GM19023 (cell line): ENCODE results near the gene PDK1.

Experiments used
- ATAC-seq: cut with Tn5 transposase; IDR thresholded peaks from one replicate; pipeline ENCODE4 v1.9.1; 2021; ENCODE audit warnings: mild to moderate bottlenecking, moderate library complexity; ENCODE audit not compliant: unreplicated experiment

The PDK1 gene

DNA sequence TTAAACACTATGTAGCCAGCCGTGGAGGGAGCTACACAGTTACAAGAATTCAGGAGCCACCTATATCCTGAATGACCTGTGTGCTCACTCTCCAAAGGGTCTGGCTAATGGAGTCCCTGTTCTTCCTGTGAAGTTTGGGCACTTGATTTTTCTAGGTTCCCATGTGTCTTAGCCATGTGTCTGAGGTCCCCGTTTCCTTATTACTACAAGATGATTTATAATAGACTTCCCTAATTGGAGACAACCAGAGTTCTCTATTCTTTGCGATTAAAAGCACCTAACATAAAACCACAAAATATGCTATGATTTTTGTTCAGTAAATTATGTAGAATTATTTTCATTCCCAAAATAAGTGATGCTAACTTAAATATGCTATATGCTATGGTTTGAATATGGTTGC is 83.4 kb downstream of the PDK1 start:
- no peak for ATAC-seq

DNA sequence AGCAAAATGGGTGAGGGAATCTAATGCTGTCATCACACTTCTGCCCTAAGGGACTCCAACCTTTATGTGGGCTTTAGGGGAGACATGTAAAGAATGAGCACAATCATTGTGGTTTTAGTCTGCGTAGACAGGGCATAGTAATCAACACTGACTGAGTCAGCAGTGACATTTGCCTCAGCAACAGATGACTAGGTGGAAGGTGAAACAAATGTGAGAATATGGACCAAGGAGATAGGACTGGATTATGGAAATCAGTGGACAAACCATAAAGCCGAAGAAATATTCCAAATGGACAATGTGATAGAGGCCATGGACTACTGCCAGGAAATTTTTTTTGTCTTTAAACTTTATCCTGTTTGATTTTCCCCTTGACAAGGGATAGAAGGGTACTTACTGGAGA is 83.9 kb downstream of the PDK1 start:
- no peak for ATAC-seq

DNA sequence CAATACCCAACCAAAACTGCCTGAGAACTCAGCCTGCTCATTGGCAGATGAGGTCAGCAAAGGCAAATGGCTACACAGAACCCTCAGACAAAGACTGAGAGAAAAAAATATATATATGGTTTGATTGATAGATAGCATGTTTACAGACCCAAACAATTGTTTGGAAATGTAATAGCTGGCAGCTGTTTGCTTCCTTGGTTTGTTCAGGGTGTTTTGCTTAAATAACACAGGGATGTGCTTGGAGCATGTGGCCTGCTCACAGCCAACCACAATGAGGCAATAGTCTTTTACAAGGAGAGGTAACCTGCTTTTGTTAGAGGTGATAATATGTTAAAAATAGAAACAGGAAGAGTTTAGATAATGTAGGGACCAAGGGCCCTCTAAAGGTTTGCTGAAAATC is 84.5 kb downstream of the PDK1 start:
- no peak for ATAC-seq

DNA sequence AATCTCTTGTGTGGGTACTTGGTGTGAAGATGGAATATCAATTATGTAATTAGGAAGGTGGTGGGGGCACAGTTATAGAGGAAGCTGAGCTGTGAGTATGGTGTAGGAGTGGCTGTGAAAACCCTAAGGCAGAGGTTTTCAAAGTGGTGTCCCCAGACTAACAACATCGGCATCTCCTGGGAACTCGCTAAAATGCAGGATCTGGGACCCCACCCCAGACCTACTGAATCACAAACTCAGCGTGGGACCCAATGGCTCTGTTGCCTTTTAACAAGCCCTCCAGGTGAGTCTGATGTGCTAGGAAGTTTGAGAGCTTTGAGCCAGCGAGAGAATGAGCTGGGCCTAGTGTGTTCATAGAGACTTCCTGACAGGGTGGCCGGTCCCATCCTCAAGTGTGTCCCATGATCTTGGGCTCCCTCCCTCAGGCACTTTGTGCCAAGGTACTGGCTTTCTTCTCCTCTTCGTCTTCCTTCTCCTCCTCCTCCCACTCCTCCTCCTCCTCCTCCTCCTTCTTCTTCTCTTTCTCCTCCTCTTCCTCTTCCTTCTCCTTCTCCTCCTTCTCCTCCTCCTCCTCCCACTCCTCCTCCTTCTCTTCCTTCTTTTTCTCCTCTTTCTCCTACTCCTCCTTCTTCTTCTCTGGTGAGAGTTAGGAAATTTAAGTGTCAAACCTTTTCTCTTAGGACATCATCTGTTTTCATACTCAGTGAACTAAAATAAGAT is 86.6 kb downstream of the PDK1 start:
- no peak for ATAC-seq

DNA sequence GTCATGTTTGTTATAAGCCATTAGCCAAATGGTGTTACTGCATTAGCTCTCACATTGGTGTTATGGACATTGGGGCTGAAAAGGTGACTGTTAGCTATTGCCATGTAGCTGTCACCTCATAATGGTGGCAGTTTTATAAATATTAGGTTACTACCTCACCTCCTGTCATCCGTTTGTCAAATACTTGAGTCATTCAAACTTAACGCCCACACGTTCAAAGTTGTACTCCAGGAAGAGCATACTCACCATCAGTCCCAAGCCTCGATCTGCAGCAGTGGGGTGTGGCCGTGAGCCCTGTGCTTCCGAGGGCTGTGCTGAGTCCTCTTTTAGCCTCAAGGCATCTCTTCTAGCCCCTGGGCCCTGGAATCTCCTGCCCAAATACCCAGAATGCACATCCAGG is 87.3 kb downstream of the PDK1 start:
- no peak for ATAC-seq

DNA sequence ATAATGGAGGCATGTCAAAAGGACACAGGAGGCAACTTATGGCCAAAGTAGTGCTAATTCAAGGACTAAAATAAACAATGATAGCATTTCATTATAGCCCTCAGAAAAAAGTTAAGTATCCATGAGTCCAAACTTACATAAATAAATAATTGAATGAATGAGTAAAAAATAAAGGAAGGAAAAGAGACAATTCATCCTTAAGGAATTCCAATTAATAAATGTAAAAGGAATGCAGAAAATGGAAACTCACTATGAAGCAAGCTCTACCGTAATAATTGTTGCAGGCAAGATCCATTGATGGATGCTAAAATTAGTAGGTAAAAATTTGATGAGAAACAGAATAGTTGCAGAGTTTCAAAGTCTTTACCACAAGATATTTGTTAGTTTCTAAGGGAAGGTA is 91.5 kb downstream of the PDK1 start:
- ATAC-seq = no peak

DNA sequence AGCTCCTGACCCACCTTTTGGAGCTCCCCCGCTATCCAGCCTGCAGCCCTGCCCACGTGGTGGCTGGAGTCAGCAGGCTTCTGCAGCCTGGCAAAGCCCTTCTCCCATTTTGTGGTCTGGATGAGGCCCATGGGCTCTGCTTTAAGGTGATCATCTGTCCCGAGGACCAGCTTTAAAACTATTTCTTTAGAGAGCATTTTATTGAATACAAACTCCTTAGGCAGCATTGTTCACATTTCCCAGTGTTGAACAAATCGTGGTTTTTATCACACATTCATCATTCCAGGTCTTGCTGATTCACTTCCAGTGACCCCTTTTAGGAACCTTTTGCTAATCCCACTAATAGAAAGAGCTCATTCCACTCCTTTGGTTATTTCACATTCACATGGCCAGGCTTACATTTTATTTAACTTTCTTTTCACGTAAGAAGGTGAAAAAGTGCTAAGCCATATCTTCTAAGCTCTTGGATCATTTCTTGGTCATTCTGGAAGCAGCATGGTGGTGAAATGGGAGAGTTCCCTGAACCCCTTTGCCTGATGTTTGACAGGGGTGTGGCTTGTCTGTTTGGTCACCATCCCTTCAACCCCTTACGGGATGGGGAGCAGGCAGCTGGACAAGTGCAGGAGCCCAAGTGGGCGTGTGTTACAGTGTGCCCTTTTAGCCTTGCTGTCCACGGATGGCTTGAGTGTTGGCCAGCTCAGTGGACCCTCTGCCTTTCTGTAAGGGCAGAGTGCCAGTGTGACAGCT is 99.4 kb downstream of the PDK1 start:
- ATAC-seq = no peak

DNA sequence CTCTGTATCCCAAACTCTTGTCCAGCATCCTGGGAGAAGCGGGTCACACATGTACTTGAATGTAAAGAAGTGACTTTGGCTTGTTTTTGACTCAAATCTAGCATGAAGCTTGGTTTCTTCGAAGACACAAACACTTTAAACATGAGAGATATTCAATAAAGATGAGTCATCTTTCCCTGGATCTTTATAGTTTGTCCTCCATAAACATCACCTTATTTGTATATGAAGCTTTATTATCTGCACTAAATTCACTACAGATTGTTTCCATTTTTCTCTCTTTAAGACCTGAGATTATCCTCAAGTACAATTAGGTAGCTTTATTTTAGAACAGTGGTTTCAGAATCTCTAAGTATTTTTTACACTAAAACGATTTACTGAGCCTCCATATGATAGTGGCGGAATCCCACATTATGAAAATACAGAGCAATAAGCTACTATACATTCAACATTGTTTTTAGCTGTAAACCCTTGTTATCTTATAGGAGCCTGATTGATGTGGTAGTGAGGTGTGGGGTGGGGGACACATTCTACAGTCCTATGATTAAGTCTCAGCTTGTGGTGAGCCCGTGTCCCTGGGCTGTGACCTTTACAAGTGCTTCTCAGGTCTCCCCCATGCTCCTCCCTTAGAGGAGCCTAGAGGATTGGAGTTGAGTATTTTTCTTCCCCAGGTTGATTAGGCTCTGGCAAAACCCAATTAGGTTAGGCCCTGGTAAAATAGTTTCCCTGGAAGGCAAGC is 100.1 kb downstream of the PDK1 start:
- ATAC-seq = no peak
